K562 (cell line): ENCODE results near the gene ADAM15. TPM values are rescaled to one million over a fixed set of nuclear protein-coding genes. Genes with fewer than 3 reads are reported as not detected.

Source experiments
- ATAC-seq: fragments of 200-7000 bp; cut with Tn5 transposase; 3 replicates; pipeline ENCODE4 v1.9.1; 2020; ENCODE audit warnings: moderate library complexity
- BruUV-seq: library from RNA; stranded (reverse); fragments of 400-500 nt; replicated peaks from 2 replicates; lab custom pipeline; 2021; lab: Mats Ljungman, UMichigan
- CTCF ChIA-PET: fragments of 300-600 bp; formaldehyde crosslinking; extraction: SDS; loops from one replicate; lab custom pipeline; 2021; ENCODE audit warnings: low intra/inter-chr PET ratio; lab: Yijun Ruan, JAX
- POLR2A ChIA-PET: fragments of 300-600, 350-650 bp; sonication (Branson Sonifier 250); formaldehyde crosslinking; extraction: SDS; loops from one replicate; lab custom pipeline; 2021; ENCODE audit warnings: antibody characterized with exemption, inconsistent platforms; lab: Yijun Ruan, JAX
- DNase-seq, 4 experiments: peaks; one replicate each; pipeline versions ENCODE4 v3.0.0 to v3.0.0-alpha.2; 2011 to 2018; ENCODE audit warnings: low spot score in 3 of 4, mixed read lengths in 3 of 4; ENCODE audit errors: extremely low read depth in 1 of 4
- FAIRE-seq: peaks from 2 replicates; lab custom pipeline; 2011; peaks lifted over from hg19 to GRCh38; lab: Jason Lieb, UNC
- H2AFZ ChIP-seq: 2 replicates; pipeline ENCODE4 v1.6.0; 2011; ENCODE audit warnings: low read depth, low read length, control low read depth, inconsistent platforms
- H3K27ac ChIP-seq: fragments of 200-600 bp; 3 replicates; pipeline ENCODE4 v1.8.0; 2011; ENCODE audit warnings: low read depth, mild to moderate bottlenecking, control low read depth, inconsistent platforms, low read length, moderate library complexity, mixed read lengths; ENCODE audit errors: extremely low read depth
- H3K27me3 ChIP-seq, 2 experiments: fragments of 300-600 bp in 1 of 2; 2 replicates in 1 of 2; 3 replicates in 1 of 2; pipeline versions ENCODE4 v1.6.0 to v1.8.0; 2011; ENCODE audit warnings: inconsistent platforms in 2 of 2, low read length in 2 of 2, mild to moderate bottlenecking in 1 of 2, mixed read lengths in 1 of 2, moderate library complexity in 1 of 2; ENCODE audit not compliant: control insufficient read depth in 2 of 2, insufficient read depth in 2 of 2
- H3K36me3 ChIP-seq: fragments of 300-600 bp; 3 replicates; pipeline ENCODE4 v1.8.0; 2011; ENCODE audit warnings: mild to moderate bottlenecking, low read length, inconsistent platforms; ENCODE audit not compliant: control insufficient read depth, insufficient read depth
- H3K4me1 ChIP-seq, 2 experiments: fragments of 200-600 bp in 1 of 2; replicated peaks in 1 of 2; 2 replicates in 1 of 2; 3 replicates in 1 of 2; pipeline versions ENCODE4 v1.5.1 to v1.8.0; 2011; ENCODE audit warnings: inconsistent platforms in 2 of 2, low read length in 2 of 2, mild to moderate bottlenecking in 1 of 2, mixed read lengths in 1 of 2, moderate library complexity in 1 of 2; ENCODE audit not compliant: control insufficient read depth in 2 of 2, insufficient read depth in 2 of 2
- H3K4me2 ChIP-seq: 2 replicates; pipeline ENCODE4 v1.6.1; 2011; ENCODE audit warnings: low read length, control low read depth, inconsistent platforms, mixed read lengths; ENCODE audit not compliant: insufficient read depth
- H3K4me3 ChIP-seq: fragments of 200-600 bp; sonication (generic), shearing (Covaris generic); 2 replicates; pipeline ENCODE4 v1.5.1; 2016; ENCODE audit warnings: control low read depth, inconsistent platforms
- H3K79me2 ChIP-seq: fragments of 200-600 bp; 3 replicates; pipeline ENCODE4 v1.8.0; 2011; ENCODE audit warnings: low read length, inconsistent platforms; ENCODE audit not compliant: control insufficient read depth, insufficient read depth
- H3K9ac ChIP-seq, 2 experiments: 2 replicates each; pipeline versions ENCODE4 v1.6.0 to v1.6.1; 2011; ENCODE audit warnings: low read depth in 2 of 2, low read length in 2 of 2, control low read depth in 1 of 2, inconsistent platforms in 1 of 2, mild to moderate bottlenecking in 1 of 2, mixed read lengths in 1 of 2; ENCODE audit not compliant: insufficient read depth in 1 of 2
- H3K9me1 ChIP-seq: one replicate; pipeline ENCODE4 v1.6.0; 2011; ENCODE audit warnings: inconsistent platforms, mild to moderate bottlenecking, low read length, moderate library complexity; ENCODE audit not compliant: control insufficient read depth, insufficient read depth
- H3K9me3 ChIP-seq: replicated peaks from 2 replicates; pipeline ENCODE4 v1.5.1; 2011; ENCODE audit warnings: low read depth, low read length, inconsistent platforms; ENCODE audit not compliant: control insufficient read depth, insufficient read depth
- H4K20me1 ChIP-seq: replicated peaks from 2 replicates; pipeline ENCODE4 v1.6.1; 2011; ENCODE audit warnings: low read length, inconsistent platforms, mixed read lengths; ENCODE audit not compliant: control insufficient read depth, insufficient read depth
- BRCA1 ChIP-seq, 2 experiments: fragments of 450-650 bp in 1 of 2; sonication (generic) in 1 of 2; formaldehyde crosslinking in 1 of 2; IDR thresholded peaks; 2 replicates each; pipeline versions ENCODE4 v1.5.0 to v1.6.1; 2017 to 2020; ENCODE audit warnings: mild to moderate bottlenecking in 1 of 2, missing genetic modification reagents in 1 of 2
- BRF1 ChIP-seq: IDR thresholded peaks from 3 replicates; pipeline ENCODE4 v1.6.1; 2011; ENCODE audit warnings: borderline replicate concordance, mild to moderate bottlenecking; ENCODE audit not compliant: insufficient read length; ENCODE audit errors: extremely low read depth
- CBFA2T2 ChIP-seq: fragments of 450-650 bp; conservative IDR thresholded peaks from 2 replicates; pipeline ENCODE4 v1.6.1; 2017; ENCODE audit warnings: mild to moderate bottlenecking
- GTF2A2 ChIP-seq: IDR thresholded peaks from 2 replicates; pipeline ENCODE4 v1.6.1; 2016; ENCODE audit warnings: mild to moderate bottlenecking, missing genetic modification characterization, missing compliant biosample characterization
- RCOR1 ChIP-seq, 2 experiments: IDR thresholded peaks; 2 replicates each; pipeline ENCODE4 v1.6.1; 2012; ENCODE audit warnings: low read depth in 2 of 2, low read length in 2 of 2, borderline replicate concordance in 1 of 2, improper control_type of control experiment in 1 of 2
- REST ChIP-seq, 2 experiments: fragments of 450-650 bp; formaldehyde crosslinking in 1 of 2; IDR thresholded peaks; 2 replicates each; pipeline versions ENCODE4 v1.4.0 to v1.6.1; 2014 to 2020; ENCODE audit warnings: mild to moderate bottlenecking in 2 of 2, borderline replicate concordance in 1 of 2, low read depth in 1 of 2
- TCF3 ChIP-seq: sonication (generic); formaldehyde crosslinking; IDR thresholded peaks from 2 replicates; pipeline ENCODE4 v1.4.0; 2020; ENCODE audit warnings: mild to moderate bottlenecking, missing genetic modification reagents
- TEAD4 ChIP-seq, 2 experiments: sonication (generic) in 1 of 2; formaldehyde crosslinking in 1 of 2; IDR thresholded peaks; 2 replicates each; pipeline versions ENCODE4 v1.6.1 to v1.8.0; 2012 to 2022; ENCODE audit warnings: borderline replicate concordance in 1 of 2, inconsistent platforms in 1 of 2, low read length in 1 of 2, mild to moderate bottlenecking in 1 of 2, missing genetic modification reagents in 1 of 2
- ZC3H8 ChIP-seq: fragments of 450-650 bp; IDR thresholded peaks from 2 replicates; pipeline ENCODE4 v1.6.1; 2017
- ZEB2 ChIP-seq: fragments of 450-650 bp; IDR thresholded peaks from 2 replicates; pipeline ENCODE4 v1.6.1; 2016
- ZNF316 ChIP-seq: fragments of 450-650 bp; IDR thresholded peaks from 2 replicates; pipeline ENCODE4 v1.6.1; 2016
- ZNF511 ChIP-seq: sonication (generic); formaldehyde crosslinking; IDR thresholded peaks from 2 replicates; pipeline ENCODE4 v1.8.0; 2022; ENCODE audit warnings: mild to moderate bottlenecking, missing genetic modification reagents
- WGBS: fragments of 100-300 bp; shearing (Covaris generic); methylation state at CpG from one replicate; pipeline ENCODE4 v1.1.6; 2016; ENCODE audit warnings: low coverage, mixed read lengths; ENCODE audit not compliant: insufficient coverage; ENCODE audit errors: missing lambda C conversion rate; 5-methylcytosine and 5-hydroxymethylcytosine counted together
- in situ Hi-C: fragments of 300-500 bp; cut with MboI; formaldehyde crosslinking; loops from 4 replicates; pipeline ENCODE4 v1.15.0; 2018; ENCODE audit warnings: inconsistent platforms, mixed read lengths
- intact Hi-C: fragments of 100-400 bp; cut with micrococcal nuclease; formaldehyde crosslinking; loops from 2 replicates; pipeline ENCODE4 v1.14.2; 2022
- polyA plus RNA-seq, 8 experiments: library from polyadenylated mRNA; depleted of rRNA in 4 of 8; stranded (reverse) in 5 of 8; unstranded in 3 of 8; fragments of >200 nt; fragmentation: Nextera tagmentation in 2 of 8; fragmentation: Illumina TruSeq in 1 of 8; extraction: Ambion mirVana in 2 of 8; extraction: Trizol in 1 of 8; gene quantifications; 2 replicates each; pipeline versions ENCODE4 v1.2.1 to v1.2.3, GENCODE V29; 2011 to 2014; ENCODE audit warnings: inconsistent platforms in 1 of 8, missing spikeins in 1 of 8
- total RNA-seq, 7 experiments: library from RNA; depleted of rRNA in 6 of 7; stranded (reverse); fragments of >200 nt in 6 of 7; fragmentation: Illumina TruSeq in 2 of 7; extraction: Trizol in 2 of 7; gene quantifications; 2 replicates each; pipeline versions ENCODE4 v1.2.1 to v1.2.3, GENCODE V29; 2011 to 2021; ENCODE audit warnings: low replicate concordance in 1 of 7

The ADAM15 gene
- total and polyA plus RNA-seq, 9 of the 15 experiments (the other 6 are each of a cell fraction or from before 2014, with no cell fraction given): 0.69 to 72.3 (median 32.8) TPM

- no peak overlapping the region for H3K27ac ChIP-seq
- POLR2A ChIA-PET: interaction anchor here (0.7 to 1.7 kb wide), 4 partner anchors 11 to 42 kb away, joined by 3 to 5 read pairs (median 3); no protein-coding TSS in a partner anchor
- TF ChIP-seq BRF1: no peak
- no peak for TF ChIP-seq BRCA1 (IDR thresholded peaks at IDR 0.05)
- TF ChIP-seq BRCA1 (CRISPR knock-in tag; IDR thresholded peaks at IDR 0.05): no peak
- no peak for TF ChIP-seq REST (IDR thresholded peaks at IDR 0.05; ENCODE audit: borderline replicate concordance)
- no peak for TF ChIP-seq REST (CRISPR knock-in tag; IDR thresholded peaks at IDR 0.05; ENCODE audit: low read depth)
- TF ChIP-seq ZNF511 (CRISPR knock-in tag): no peak
- no peak for TF ChIP-seq GTF2A2 (tag)
- TF ChIP-seq TEAD4 (IDR thresholded peaks at IDR 0.05; ENCODE audit: low read length): 0 out of 2 replicates have a peak, but pooled peaks have one; percentile 19
- no peak for TF ChIP-seq TEAD4 (CRISPR knock-in tag; IDR thresholded peaks at IDR 0.05; ENCODE audit: borderline replicate concordance)
- TF ChIP-seq RCOR1 (IDR thresholded peaks at IDR 0.05; ENCODE audit: borderline replicate concordance in 1 of 2, low read depth in 2 of 2, low read length in 2 of 2): peak in 1 of 2 experiments; percentile 39; a peak in 1 of 4 replicates
- TF ChIP-seq CBFA2T2: peak; percentile 72
- TF ChIP-seq TCF3 (CRISPR knock-in tag): peak; percentile 51
- no peak for TF ChIP-seq ZC3H8
- no peak for TF ChIP-seq ZNF316
- TF ChIP-seq ZEB2: peak; percentile 90
Measured at GRCh38 chr1:155052439-155053395, 1.6 kb downstream of the ADAM15 start.

More at GRCh38 chr1:155052439-155053395, 1.6 kb downstream of the ADAM15 start:
- H3K9ac ChIP-seq: peak overlapping the region in 1 of 2 experiments; percentile 91; a peak in 2 of 4 replicates
- H3K4me3 ChIP-seq: peak overlapping the region; percentile 80
- H3K9me1 ChIP-seq: no peaks in the 10 kb centered on the region
- H3K79me2 ChIP-seq: peaks cover 19% of the 10 kb centered on the region
- 39% methylated on average over 10 of the region's 12 CpGs for WGBS
- no peak overlapping the region for H2AFZ ChIP-seq
- H3K9me3 ChIP-seq: no peaks in the 10 kb centered on the region
- DNase-seq: peak; percentile 64 to 69 (median 64)
- no peaks in the 10 kb centered on the region for H3K27me3 ChIP-seq
- CTCF ChIA-PET: no interaction called here
- no peak for ATAC-seq
- peaks cover 29 to 55% of the 10 kb centered on the region in 2 experiments for H3K4me1 ChIP-seq
- no peaks in the 10 kb centered on the region for H4K20me1 ChIP-seq
- no TSS peak for BruUV-seq
- H3K36me3 ChIP-seq: peaks cover 38% of the 10 kb centered on the region; the same call in 1 of the 3 replicates
- intact Hi-C loops: no loop called here
- FAIRE-seq: peak; percentile 61
- peak overlapping the region; percentile 81 for H3K4me2 ChIP-seq
- in situ Hi-C loops: no loop called here
